Dendritic cell treated with granulocyte-macrophage colony-stimulating factor and Interleukin-4, amounts not matched to agents 40 ng/mL and 50 ng/mL, for 4 days (primary cell): ENCODE measurements around the gene PLEKHG4B.

ENCODE experiments used
- H3K27ac Mint-ChIP-seq: one replicate; pipeline ENCODE4 v1.8.0; 2022; ENCODE audit warnings: mild to moderate bottlenecking, mixed read lengths
- H3K27me3 Mint-ChIP-seq: one replicate; pipeline ENCODE4 v1.8.0; 2022; ENCODE audit warnings: mild to moderate bottlenecking, mixed read lengths
- H3K36me3 Mint-ChIP-seq: one replicate; pipeline ENCODE4 v1.8.0; 2022; ENCODE audit warnings: low read depth, mixed read lengths
- H3K4me1 Mint-ChIP-seq: one replicate; pipeline ENCODE4 v1.8.0; 2022; ENCODE audit warnings: low read depth, mixed read lengths
- H3K4me3 Mint-ChIP-seq: one replicate; pipeline ENCODE4 v1.8.0; 2022; ENCODE audit warnings: mild to moderate bottlenecking, moderate library complexity, mixed read lengths
- H3K9me3 Mint-ChIP-seq: one replicate; pipeline ENCODE4 v1.8.0; 2022; ENCODE audit warnings: mixed read lengths
- intact Hi-C: fragments of 100-400 bp; cut with micrococcal nuclease; formaldehyde crosslinking; loops from one replicate; pipeline ENCODE4 v1.15.0; 2022

The PLEKHG4B gene

DNA sequence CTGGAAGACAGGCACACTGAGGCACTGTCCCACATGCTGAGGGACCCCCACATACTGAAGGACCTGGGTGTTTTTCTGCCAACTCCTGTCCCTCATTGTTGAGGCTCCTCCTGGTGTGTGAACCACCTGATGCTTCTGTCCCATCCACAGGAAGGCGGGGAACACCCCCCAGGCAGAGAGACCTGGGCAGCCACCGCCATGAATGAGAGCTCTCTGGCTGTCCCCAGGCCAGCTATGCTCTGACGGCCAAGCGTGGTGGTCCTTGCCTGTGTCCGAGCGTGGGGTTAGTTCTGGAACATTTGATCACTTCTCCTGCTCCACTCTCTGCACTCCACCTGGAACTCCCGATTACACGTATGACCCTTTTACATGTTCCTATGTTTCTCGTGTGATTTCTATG lies 87.4 kb downstream of the PLEKHG4B start:
- Mint-ChIP-seq H3K9me3 (no peaks in the 10 kb centered on the region), H3K4me3 (no peak overlapping the region), H3K36me3 (no peaks in the 10 kb centered on the region), H3K27ac (no peak overlapping the region), H3K4me1 (no peaks in the 10 kb centered on the region), H3K27me3 (peaks cover 3% of the 10 kb centered on the region)
- intact Hi-C loops, result no loop called here

DNA sequence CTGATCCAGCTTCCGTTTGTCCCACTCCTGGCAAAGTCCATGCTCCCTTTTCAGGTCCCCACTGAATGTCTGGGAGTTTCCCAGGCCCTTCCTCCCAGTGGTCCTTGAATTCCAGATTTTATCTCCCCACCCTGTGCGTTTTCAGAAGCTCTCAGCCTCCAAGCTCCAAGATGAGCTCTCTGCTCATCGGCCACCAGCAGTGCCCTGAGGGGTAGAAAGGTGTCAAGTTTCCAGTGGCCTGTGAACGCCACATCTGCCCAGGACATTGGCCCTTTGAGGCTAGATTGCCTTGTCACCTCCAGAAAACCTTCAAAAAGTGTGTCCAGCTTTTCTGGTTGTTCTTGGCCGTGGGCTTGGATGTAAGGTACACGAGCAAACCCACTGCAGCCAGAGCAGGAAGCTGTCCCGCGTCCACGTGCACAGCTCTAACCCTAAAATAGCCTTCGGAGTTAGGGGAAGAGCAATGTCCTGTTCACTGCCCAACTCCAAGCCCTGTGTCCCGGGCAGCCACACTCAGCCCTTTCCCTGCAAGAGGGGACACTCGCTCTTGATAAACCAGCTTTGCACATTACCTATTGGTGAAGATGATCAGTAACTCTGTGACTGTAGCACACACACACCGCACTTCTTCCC lies 88.4 kb downstream of the PLEKHG4B start:
- Mint-ChIP-seq H3K9me3 (no peaks in the 10 kb centered on the region), H3K27ac (no peak overlapping the region), H3K27me3 (peaks cover 3% of the 10 kb centered on the region), H3K36me3 (no peaks in the 10 kb centered on the region), H3K4me1 (no peaks in the 10 kb centered on the region), H3K4me3 (no peak overlapping the region)
- intact Hi-C loops, result no loop called here

DNA sequence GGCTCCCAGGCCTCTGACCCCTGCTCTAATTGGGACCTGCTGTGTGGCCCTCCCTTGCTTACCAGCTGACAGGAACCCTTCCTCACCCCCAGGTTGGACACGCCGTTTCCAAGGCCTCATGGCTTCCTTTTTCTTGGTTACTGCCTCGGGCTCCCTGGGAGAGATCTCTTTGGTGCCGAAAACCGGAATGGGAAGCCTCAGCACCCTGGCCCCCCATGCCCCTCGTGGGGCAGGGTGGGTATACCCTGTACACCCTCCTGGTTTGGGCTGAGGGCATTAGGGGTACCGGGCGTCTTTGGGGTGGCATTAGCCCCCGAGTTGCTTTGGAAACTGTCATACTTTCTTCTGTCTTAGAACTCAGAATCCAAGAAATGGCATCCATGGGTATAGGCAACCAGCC lies 89.2 kb downstream of the PLEKHG4B start:
- H3K4me1 Mint-ChIP-seq, result no peaks in the 10 kb centered on the region
- H3K4me3 Mint-ChIP-seq, result no peak overlapping the region
- intact Hi-C loops, result no loop called here
- no peak overlapping the region for H3K27ac Mint-ChIP-seq
- H3K9me3 Mint-ChIP-seq, result no peaks in the 10 kb centered on the region
- H3K36me3 Mint-ChIP-seq, result no peaks in the 10 kb centered on the region
- H3K27me3 Mint-ChIP-seq, result peaks cover 3% of the 10 kb centered on the region

DNA sequence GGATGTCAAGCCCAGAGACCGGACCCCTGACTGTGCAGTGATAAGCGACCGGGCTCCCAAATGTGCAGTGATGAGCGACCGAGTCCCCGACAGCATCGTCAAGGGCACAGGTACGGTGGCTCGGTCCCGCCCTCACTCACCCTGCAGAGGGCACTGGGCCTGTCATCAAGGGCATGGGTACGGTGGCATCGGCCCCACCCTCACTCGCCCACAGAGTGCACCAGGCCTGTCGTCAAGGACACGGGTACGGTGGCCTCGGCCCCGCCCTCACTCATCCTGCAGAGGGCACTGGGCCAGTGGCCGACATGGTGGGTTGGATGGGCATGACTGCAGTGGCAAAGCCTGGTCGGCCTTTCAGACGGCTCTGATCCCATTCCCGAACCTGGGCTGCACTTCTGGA lies 89.6 kb downstream of the PLEKHG4B start:
- no peaks in the 10 kb centered on the region for H3K4me1 Mint-ChIP-seq
- no peak overlapping the region for H3K27ac Mint-ChIP-seq
- no peaks in the 10 kb centered on the region for H3K9me3 Mint-ChIP-seq
- intact Hi-C loops, result no loop called here
- H3K4me3 Mint-ChIP-seq, result no peak overlapping the region
- H3K36me3 Mint-ChIP-seq, result no peaks in the 10 kb centered on the region
- H3K27me3 Mint-ChIP-seq, result peaks cover 3% of the 10 kb centered on the region

DNA sequence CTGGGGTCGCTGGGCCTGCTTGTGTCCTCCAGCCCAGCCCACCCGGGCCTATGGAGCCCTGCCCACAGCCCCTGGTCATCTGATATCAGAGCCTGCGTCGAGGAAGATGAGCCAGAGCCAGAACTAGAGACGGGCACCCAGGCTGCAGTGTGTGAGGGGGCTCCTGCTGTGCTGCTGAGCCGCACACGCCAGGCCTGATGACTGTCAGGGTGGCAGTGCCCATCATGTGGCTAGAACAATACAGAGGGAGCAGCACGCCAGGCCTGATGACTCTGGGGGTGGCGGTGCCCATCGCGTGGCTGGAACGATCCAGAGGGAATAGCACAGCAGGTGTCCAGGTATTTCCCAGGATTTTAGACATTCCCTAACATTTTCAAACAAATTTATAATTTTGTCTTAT lies 90.2 kb downstream of the PLEKHG4B start:
- Mint-ChIP-seq H3K36me3 (no peaks in the 10 kb centered on the region), H3K27ac (no peak overlapping the region), H3K27me3 (peaks cover 4% of the 10 kb centered on the region), H3K9me3 (no peaks in the 10 kb centered on the region), H3K4me1 (no peaks in the 10 kb centered on the region), H3K4me3 (no peak overlapping the region)
- intact Hi-C loops, result no loop called here

DNA sequence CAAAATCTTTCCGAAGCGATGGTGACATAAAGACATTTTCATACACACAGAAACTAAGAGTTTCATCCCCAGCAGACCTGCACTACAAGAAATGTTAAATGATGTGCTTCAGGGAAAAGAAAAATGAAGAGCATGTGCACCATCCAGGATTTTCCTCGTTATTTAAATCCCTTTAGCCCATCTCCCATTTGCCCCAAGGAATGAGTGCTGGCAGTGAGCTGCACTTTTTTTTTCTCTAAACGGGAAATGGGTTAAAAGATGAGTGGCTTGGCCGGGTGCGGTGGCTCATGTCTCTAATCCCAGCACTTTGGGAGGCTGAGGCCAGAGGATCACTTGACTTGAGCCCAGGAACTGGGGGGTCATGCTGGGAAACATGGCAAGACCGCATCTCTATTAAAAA lies 92.5 kb downstream of the PLEKHG4B start:
- Mint-ChIP-seq H3K27me3 (peaks cover 17% of the 10 kb centered on the region), H3K36me3 (no peaks in the 10 kb centered on the region), H3K9me3 (no peaks in the 10 kb centered on the region), H3K4me3 (no peak overlapping the region), H3K27ac (no peak overlapping the region), H3K4me1 (peaks cover 7% of the 10 kb centered on the region)
- intact Hi-C loops, result no loop called here

DNA sequence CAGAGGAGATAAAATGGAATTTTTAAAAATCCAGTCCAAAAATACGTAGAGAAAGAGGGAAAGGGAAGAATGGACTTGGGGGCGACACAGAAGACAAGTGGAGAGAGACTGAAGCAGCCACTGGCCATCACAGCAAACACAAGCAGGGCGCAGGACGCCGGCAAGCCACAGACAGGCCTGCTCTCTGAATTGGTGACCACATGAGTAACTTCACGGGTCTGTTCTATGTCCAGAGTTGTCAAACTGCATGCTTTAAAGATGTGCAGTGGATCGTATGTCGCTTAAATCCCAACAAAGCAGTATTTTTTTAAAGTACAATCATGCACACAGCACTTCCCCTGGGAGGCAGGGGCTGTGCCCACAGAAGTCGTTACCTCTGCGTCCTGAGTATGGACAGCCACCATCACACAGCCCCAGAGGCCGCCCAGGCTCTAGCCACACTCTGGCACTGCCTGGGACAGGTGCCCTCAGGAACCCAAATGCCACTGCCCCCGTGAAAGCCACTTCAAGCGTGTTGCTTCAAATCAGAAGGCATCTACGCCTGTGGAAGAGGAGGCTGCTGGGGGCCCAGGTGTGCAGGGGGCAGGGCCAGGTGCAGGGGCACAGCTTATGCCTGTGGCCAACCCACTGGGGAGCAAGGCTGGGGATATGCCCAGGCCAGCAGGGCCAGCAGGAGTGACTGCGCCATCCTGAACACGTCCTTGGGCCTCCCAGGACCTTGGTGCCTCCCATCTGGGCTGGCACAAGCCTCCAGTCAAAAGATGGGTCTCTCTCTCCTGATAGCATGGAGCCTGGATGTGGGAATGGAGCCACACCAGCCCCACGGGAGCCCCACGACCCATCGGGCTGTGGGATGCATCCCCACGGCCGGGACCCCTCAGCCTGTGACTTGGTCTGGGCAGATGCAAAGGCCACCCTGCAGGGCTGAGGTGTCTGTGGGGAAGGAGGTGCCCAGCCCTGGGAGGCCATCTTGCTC lies 93.4 kb downstream of the PLEKHG4B start:
- H3K27ac Mint-ChIP-seq, result no peak overlapping the region
- intact Hi-C loops, result no loop called here
- H3K9me3 Mint-ChIP-seq, result no peaks in the 10 kb centered on the region
- peaks cover 21% of the 10 kb centered on the region for H3K27me3 Mint-ChIP-seq
- peaks cover 7% of the 10 kb centered on the region for H3K4me1 Mint-ChIP-seq
- H3K36me3 Mint-ChIP-seq, result no peaks in the 10 kb centered on the region
- H3K4me3 Mint-ChIP-seq, result no peak overlapping the region

DNA sequence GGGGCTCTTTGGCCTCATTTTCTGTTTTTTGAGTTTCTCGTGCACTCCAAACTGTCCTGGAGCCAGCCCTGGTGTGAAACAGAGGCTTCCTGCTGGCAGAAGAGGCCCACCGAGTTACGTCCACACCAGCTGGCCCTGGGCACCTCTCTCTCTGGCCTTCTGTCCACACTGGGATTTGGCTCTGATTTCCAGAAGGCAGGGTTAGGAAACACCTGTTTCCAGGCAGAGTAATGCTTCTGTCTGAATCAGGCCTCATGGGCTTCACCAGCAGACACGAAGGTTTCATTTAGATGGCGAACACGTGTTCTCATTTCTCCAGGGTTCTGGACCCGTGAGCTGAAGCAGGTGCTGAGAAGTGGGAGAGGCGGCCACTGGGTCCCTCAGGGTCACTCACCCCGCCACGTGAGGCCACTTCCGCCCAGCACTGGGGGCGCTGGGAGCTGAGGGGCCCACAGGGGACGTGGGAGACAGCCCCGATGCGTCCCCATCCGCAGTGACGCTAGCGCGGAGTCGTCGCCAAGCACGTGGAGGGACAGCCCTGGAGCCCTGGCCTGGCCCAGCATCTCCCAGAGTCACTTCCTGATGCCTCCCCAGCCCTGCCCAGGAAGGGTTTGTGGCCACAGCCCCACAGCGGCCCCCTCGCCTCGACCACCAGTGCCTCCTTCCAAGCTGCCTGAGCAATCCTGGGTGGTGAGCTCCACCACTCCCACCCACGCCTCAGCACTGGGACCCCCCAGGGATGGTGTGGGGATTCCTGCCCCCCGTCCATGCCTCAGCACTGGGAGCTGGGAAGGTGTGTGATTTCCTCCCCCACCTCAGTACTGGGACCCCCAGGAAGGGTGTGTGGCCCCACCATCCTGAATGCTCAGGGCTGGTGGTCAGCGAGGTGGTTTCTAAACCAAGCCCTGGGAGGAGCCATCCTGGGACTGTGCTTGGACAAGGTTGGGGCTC lies 94.4 kb downstream of the PLEKHG4B start:
- no peak overlapping the region for H3K27ac Mint-ChIP-seq
- H3K36me3 Mint-ChIP-seq, result no peaks in the 10 kb centered on the region
- no peak overlapping the region for H3K4me3 Mint-ChIP-seq
- H3K27me3 Mint-ChIP-seq, result peaks cover 30% of the 10 kb centered on the region
- peaks cover 7% of the 10 kb centered on the region for H3K4me1 Mint-ChIP-seq
- no peaks in the 10 kb centered on the region for H3K9me3 Mint-ChIP-seq
- intact Hi-C loops, result no loop called here

DNA sequence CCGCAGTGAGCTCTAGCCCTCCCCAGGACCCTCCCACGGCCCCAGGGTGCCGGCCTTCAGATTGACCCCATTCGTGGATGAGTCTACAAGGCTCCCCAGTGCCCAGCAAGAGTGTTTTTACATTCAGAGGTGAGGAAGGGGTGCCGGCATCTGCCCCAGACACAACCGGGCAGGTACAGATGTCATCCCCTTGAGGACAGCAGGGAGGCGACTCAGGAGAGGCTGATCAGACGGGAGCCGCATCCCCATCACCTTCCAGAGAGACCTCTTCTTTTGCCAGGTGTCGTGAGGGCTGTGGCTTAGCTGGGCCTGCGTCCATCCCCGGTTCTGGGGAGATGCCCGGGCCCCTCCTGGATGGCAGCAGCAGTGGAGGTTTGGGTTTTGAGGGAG lies 95.1 kb downstream of the PLEKHG4B start:
- Mint-ChIP-seq H3K9me3 (no peaks in the 10 kb centered on the region), H3K36me3 (no peaks in the 10 kb centered on the region), H3K4me3 (no peak overlapping the region), H3K27me3 (peaks cover 35% of the 10 kb centered on the region), H3K4me1 (peaks cover 7% of the 10 kb centered on the region), H3K27ac (no peak overlapping the region)
- intact Hi-C loops, result no loop called here

DNA sequence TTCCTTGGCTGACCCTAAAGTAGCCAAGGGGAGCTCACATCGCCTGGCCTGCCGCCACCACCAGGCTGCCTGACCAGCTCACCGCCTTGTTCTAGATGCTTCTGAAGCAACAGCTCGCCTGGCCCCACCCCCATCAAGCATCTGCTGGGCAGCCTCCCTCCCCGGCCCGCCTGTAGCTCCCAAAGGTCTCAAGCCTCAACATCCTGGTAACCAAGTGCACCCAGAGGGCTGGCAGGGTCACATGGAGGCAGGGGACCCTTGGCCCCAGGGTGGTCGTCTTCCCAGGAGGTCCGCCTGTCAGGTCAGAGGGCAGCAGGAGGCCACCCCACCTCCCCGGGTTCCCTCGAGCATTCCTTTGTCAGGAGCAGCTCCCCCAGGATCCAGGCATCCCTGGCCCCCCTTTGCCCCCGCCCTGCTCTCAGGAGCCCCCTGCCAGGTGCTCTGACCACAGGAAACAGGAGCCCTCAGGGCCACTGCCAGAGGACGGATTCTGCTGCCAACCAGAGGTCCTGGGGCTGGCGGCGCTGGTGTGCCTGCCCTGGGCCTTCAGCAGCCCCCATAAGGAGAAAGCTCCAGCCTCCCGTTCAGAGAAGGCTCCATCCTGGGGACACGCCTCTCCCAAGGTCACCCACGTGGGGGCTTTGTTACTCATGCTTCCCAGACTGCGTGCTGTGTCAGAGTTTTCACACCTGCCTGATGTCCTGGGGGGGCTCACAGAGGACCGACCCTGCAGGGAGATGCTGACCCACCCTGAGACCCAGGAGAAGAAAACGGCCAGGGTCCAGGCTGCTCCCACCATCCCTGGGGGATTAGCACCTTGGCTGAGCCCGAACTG lies 95.9 kb downstream of the PLEKHG4B start:
- H3K27me3 Mint-ChIP-seq, result peaks cover 43% of the 10 kb centered on the region
- no peaks in the 10 kb centered on the region for H3K36me3 Mint-ChIP-seq
- H3K27ac Mint-ChIP-seq, result no peak overlapping the region
- H3K4me1 Mint-ChIP-seq, result peaks cover 7% of the 10 kb centered on the region
- intact Hi-C loops, result no loop called here
- H3K9me3 Mint-ChIP-seq, result no peaks in the 10 kb centered on the region
- no peak overlapping the region for H3K4me3 Mint-ChIP-seq

DNA sequence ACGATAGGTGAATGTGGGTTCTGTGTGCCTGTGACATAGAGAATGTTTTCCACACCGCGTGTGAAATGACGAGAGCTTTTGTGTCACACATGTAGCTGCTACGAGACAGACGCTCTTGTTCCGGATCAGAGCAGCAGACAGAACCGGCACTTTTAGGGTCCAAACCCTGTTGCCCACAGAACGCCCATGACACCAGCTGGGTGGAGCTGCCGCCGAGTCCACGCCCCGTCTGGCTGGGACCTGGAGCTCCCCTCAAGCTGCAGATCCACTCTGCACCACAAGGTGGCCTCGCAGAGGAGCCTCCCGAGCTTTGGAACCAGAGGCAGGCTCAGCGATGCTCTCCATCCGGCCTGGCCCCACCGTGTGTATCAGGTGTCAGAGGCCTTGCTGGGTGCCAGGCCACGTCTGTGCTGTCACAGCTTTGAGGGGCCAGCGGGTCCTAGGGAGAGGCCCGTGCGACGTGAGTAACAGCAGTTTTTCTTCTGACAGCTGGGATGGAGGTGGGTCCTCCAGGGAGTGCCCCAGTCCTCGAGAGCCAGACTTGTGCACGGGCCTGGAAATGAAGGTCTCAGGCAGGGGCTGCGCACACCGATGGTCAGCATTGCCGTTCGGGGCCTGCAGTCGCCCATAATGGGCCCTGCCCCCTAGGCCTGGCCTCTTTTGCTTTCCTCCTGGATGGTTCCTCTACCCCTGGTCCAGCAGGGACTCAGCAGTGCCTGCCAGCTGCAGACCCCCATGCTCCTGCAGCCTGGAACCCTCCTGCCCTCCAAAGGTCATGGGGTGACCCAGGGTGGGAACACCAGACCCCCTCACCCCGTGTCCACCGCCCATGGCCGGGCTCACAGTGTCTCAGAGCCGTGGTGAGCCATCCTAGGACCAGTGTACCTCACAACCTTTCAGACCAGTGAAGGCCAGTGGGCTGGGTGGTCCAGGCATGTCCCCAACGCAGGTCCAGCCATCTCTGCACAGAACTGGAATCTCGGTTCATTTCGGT lies 96.8 kb downstream of the PLEKHG4B start:
- H3K4me3 Mint-ChIP-seq, result no peak overlapping the region
- no peaks in the 10 kb centered on the region for H3K36me3 Mint-ChIP-seq
- intact Hi-C loops, result no loop called here
- no peaks in the 10 kb centered on the region for H3K9me3 Mint-ChIP-seq
- H3K27ac Mint-ChIP-seq, result no peak overlapping the region
- peaks cover 44% of the 10 kb centered on the region for H3K27me3 Mint-ChIP-seq
- H3K4me1 Mint-ChIP-seq, result peaks cover 7% of the 10 kb centered on the region

DNA sequence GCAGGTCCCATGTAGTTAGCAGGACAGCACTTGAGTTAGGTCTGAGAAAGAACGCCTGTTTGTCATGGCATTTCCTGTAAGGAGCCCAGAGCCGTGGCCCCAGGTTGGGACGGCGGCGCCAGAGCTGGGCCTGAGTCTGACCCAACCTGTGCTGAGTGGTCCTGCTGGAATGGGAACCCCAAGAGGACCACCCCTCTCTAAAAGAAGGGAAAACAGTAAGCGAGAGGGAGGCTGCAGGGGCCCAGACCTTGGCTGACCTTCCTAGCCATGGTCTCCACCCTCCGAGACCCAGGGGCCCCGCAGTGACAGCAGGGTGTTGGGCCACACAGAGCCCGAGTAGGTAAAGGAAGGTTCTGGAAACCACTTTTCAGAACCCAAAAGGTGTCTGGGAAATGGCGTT lies 97.5 kb downstream of the PLEKHG4B start:
- no peaks in the 10 kb centered on the region for H3K9me3 Mint-ChIP-seq
- H3K27me3 Mint-ChIP-seq, result peaks cover 44% of the 10 kb centered on the region
- H3K36me3 Mint-ChIP-seq, result no peaks in the 10 kb centered on the region
- intact Hi-C loops, result no loop called here
- H3K4me1 Mint-ChIP-seq, result peaks cover 7% of the 10 kb centered on the region
- no peak overlapping the region for H3K27ac Mint-ChIP-seq
- no peak overlapping the region for H3K4me3 Mint-ChIP-seq
